HEK293 (cell line): Measurements from ENCODE around the gene MSRB1.

ENCODE experiments used
- CTCF ChIA-PET: fragments of 350-600 bp; formaldehyde crosslinking; extraction: SDS; loops from one replicate; lab custom pipeline; 2021; ENCODE audit warnings: antibody characterized with exemption; lab: Yijun Ruan, JAX
- POLR2A ChIA-PET: fragments of 300-600 bp; formaldehyde crosslinking; extraction: SDS; loops from one replicate; lab custom pipeline; 2020; ENCODE audit warnings: antibody characterized with exemption, inconsistent platforms; lab: Yijun Ruan, JAX
- H3K27ac ChIP-seq: fragments of 200-500 bp; sonication (Bioruptor generic); 2 replicates; pipeline ENCODE4 v1.5.1; 2014; ENCODE audit warnings: low read depth, low read length, control low read depth, inconsistent platforms; ENCODE audit errors: extremely low read depth
- H3K36me3 ChIP-seq, 2 experiments: fragments of 200-500 bp in 1 of 2; sonication (Bioruptor generic) in 1 of 2; 1 replicate in 1 of 2; 2 replicates in 1 of 2; pipeline ENCODE4 v1.5.1; 2014 to 2017; ENCODE audit warnings: inconsistent platforms in 2 of 2, low read length in 2 of 2; ENCODE audit not compliant: control insufficient read depth in 2 of 2, insufficient read depth in 1 of 2
- H3K4me1 ChIP-seq: fragments of 200-500 bp; sonication (Bioruptor generic); 2 replicates; pipeline ENCODE4 v1.5.1; 2014; ENCODE audit warnings: mild to moderate bottlenecking, low read length, inconsistent platforms; ENCODE audit not compliant: control insufficient read depth, insufficient read depth
- H3K4me3 ChIP-seq: 2 replicates; pipeline ENCODE4 v1.5.1; 2011; ENCODE audit warnings: low read depth, mild to moderate bottlenecking, control low read depth, low read length, moderate library complexity
- H3K9me3 ChIP-seq: fragments of 200-500 bp; sonication (Bioruptor generic); 2 replicates; pipeline ENCODE4 v1.5.1; 2014; ENCODE audit warnings: low read depth, low read length, inconsistent platforms; ENCODE audit not compliant: control insufficient read depth, insufficient read depth
- HOXC10 ChIP-seq: sonication (generic); formaldehyde crosslinking; IDR thresholded peaks from 2 replicates; pipeline ENCODE4 v1.8.1; 2023; ENCODE audit warnings: mild to moderate bottlenecking, missing genetic modification reagents
- IKZF3 ChIP-seq: fragments of 450-650 bp; IDR thresholded peaks from 2 replicates; pipeline ENCODE4 v1.5.0; 2018; ENCODE audit warnings: missing biosample characterization, mild to moderate bottlenecking, missing genetic modification characterization, moderate library complexity
- KLF17 ChIP-seq: fragments of 450-650 bp; formaldehyde crosslinking; IDR thresholded peaks from 2 replicates; pipeline ENCODE4 v1.5.1; 2016; ENCODE audit warnings: missing biosample characterization, missing genetic modification characterization
- PBX3 ChIP-seq: sonication (generic); formaldehyde crosslinking; IDR thresholded peaks from 2 replicates; pipeline ENCODE4 v1.8.1; 2022; ENCODE audit warnings: mild to moderate bottlenecking, moderate library complexity, missing genetic modification reagents
- PRDM10 ChIP-seq: fragments of 450-650 bp; formaldehyde crosslinking; IDR thresholded peaks from 2 replicates; pipeline ENCODE4 v1.5.1; 2016; ENCODE audit warnings: missing biosample characterization, missing genetic modification characterization
- TRIM28 ChIP-seq: IDR thresholded peaks from 2 replicates; pipeline ENCODE4 v1.6.1; 2011; ENCODE audit warnings: low read length, control low read depth, borderline replicate concordance
- WT1 ChIP-seq: fragments of 450-650 bp; formaldehyde crosslinking; IDR thresholded peaks from 2 replicates; pipeline ENCODE4 v1.5.1; 2016; ENCODE audit warnings: missing biosample characterization, missing genetic modification characterization
- ZBTB17 ChIP-seq: fragments of 450-650 bp; formaldehyde crosslinking; IDR thresholded peaks from 2 replicates; pipeline ENCODE4 v1.5.1; 2016; ENCODE audit warnings: missing biosample characterization, missing genetic modification characterization
- ZIC2 ChIP-seq: fragments of 450-650 bp; formaldehyde crosslinking; IDR thresholded peaks from 2 replicates; pipeline ENCODE4 v1.5.1; 2016; ENCODE audit warnings: missing biosample characterization, missing genetic modification characterization
- ZNF10 ChIP-seq: fragments of 450-650 bp; formaldehyde crosslinking; IDR thresholded peaks from 2 replicates; pipeline ENCODE4 v1.5.1; 2017; ENCODE audit warnings: missing biosample characterization, missing genetic modification characterization
- ZNF146 ChIP-seq: fragments of 450-650 bp; formaldehyde crosslinking; IDR thresholded peaks from 2 replicates; pipeline ENCODE4 v1.5.1; 2016; ENCODE audit warnings: missing biosample characterization, missing genetic modification characterization
- ZNF19 ChIP-seq: fragments of 450-650 bp; formaldehyde crosslinking; IDR thresholded peaks from 2 replicates; pipeline ENCODE4; 2016; ENCODE audit warnings: missing biosample characterization, missing genetic modification characterization, low read depth
- ZNF398 ChIP-seq: fragments of 450-650 bp; formaldehyde crosslinking; IDR thresholded peaks from 2 replicates; pipeline ENCODE4 v1.5.1; 2017; ENCODE audit warnings: missing biosample characterization, missing genetic modification characterization
- ZNF600 ChIP-seq: fragments of 450-650 bp; formaldehyde crosslinking; IDR thresholded peaks from 2 replicates; pipeline ENCODE4 v1.5.1; 2016; ENCODE audit warnings: missing biosample characterization, missing genetic modification characterization
- ZNF624 ChIP-seq: fragments of 450-650 bp; formaldehyde crosslinking; IDR thresholded peaks from 2 replicates; pipeline ENCODE4 v1.5.1; 2017; ENCODE audit warnings: missing biosample characterization, missing genetic modification characterization
- ZNF660 ChIP-seq: fragments of 450-650 bp; IDR thresholded peaks from 2 replicates; pipeline ENCODE4 v1.5.1; 2018; ENCODE audit warnings: missing biosample characterization, mild to moderate bottlenecking, missing genetic modification characterization
- ZNF707 ChIP-seq: fragments of 450-650 bp; formaldehyde crosslinking; IDR thresholded peaks from 2 replicates; pipeline ENCODE4 v1.5.1; 2016; ENCODE audit warnings: missing biosample characterization, missing genetic modification characterization
- ZNF776 ChIP-seq: fragments of 450-650 bp; formaldehyde crosslinking; IDR thresholded peaks from 2 replicates; pipeline ENCODE4 v1.5.0; 2017; ENCODE audit warnings: missing biosample characterization, missing genetic modification characterization, borderline replicate concordance
- TF ChIP-seq, protein P1 (sequence below): fragments of 450-650 bp; formaldehyde crosslinking; optimal IDR thresholded peaks from 2 replicates; pipeline ENCODE3; 2016; ENCODE audit warnings: missing biosample characterization, mild to moderate bottlenecking, missing genetic modification characterization

Gene MSRB1

DNA sequence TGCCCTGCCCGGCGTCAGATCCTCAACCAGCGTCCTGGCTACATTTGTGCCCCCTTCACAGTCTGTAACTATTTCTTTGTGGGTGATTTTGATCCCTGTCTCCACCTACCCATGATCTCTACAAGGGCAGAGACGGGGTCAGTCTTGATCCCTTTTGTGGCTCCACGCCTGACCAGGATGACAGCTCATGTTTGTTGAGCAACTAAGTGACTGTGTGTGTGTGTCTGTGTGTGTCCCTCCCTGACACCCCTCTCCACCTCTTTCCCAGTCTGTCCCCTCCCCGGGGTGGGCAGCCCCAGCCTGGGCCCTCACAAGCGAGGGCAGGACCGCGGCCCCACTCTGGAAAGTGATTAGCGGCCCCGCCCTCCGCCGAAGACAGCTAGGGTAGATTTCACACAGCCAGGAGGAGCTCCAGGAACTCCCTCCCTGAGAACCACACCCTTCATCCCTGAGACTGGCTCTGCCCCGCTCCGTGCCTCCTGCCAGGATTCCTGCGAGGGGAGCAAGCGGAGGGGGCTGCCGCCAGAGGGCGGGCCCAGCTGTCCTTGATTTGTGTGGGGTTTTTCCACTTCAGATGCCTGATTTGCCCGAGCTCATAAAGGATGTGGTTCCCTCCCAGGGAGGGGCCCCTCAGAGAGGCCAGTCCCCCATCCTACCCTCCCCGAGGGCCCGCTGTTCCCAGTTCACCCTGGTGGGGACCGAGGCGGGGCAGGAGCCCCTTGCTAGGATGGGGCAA lies 19.5 kb downstream of the MSRB1 start (continued):
- peak; percentile 89 for TF ChIP-seq ZBTB17 (tag by site-specific recombination)
- peak; percentile 73 for TF ChIP-seq ZNF660 (tag by site-specific recombination)
- TF ChIP-seq IKZF3 (tag by site-specific recombination), result peak; percentile 73
- TF ChIP-seq KLF17 (tag by site-specific recombination), result 0 out of 2 replicates have a peak, but pooled peaks have one; percentile 47
- no peak for TF ChIP-seq ZNF776 (tag by site-specific recombination)
- TF ChIP-seq, protein P1, sequence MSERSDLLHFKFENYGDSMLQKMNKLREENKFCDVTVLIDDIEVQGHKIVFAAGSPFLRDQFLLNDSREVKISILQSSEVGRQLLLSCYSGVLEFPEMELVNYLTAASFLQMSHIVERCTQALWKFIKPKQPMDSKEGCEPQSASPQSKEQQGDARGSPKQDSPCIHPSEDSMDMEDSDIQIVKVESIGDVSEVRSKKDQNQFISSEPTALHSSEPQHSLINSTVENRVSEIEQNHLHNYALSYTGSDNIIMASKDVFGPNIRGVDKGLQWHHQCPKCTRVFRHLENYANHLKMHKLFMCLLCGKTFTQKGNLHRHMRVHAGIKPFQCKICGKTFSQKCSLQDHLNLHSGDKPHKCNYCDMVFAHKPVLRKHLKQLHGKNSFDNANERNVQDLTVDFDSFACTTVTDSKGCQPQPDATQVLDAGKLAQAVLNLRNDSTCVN (tag by site-specific recombination), result peak; percentile 12
- peak; percentile 43; the same call in 1 of the 2 replicates for TF ChIP-seq WT1 (tag by site-specific recombination)
- peak; percentile 48; the same call in 1 of the 2 replicates for TF ChIP-seq ZNF600 (tag by site-specific recombination)
- no peak for TF ChIP-seq ZNF19 (tag by site-specific recombination)
- TF ChIP-seq HOXC10, result no peak
- peak; percentile 82 for TF ChIP-seq PRDM10 (tag by site-specific recombination)
- TF ChIP-seq ZNF624 (tag by site-specific recombination), result no peak
- TF ChIP-seq PBX3, result 0 out of 2 replicates have a peak, but pooled peaks have one; percentile 25
- TF ChIP-seq ZNF398, result peak; percentile 91
- 0 out of 2 replicates have a peak, but pooled peaks have one; percentile 16 for TF ChIP-seq TRIM28
- TF ChIP-seq ZIC2, result peak; percentile 84
- no peak for TF ChIP-seq ZNF10 (tag by site-specific recombination)

- Histone ChIP-seq H3K4me3 (no peak overlapping the region), H3K36me3 (no peaks in the 10 kb centered on the region), H3K9me3 (no peaks in the 10 kb centered on the region), H3K4me1 (no peaks in the 10 kb centered on the region; the same call in 1 of the 2 replicates), H3K27ac (no peak overlapping the region)
- CTCF ChIA-PET, result interaction anchor here (0.7 to 1.7 kb wide), 3 partner anchors 14 to 221 kb away, joined by 3 to 6 read pairs (median 4); no protein-coding TSS in a partner anchor
- TF ChIP-seq TRIM28 (0 out of 2 replicates have a peak, but pooled peaks have one; percentile 0), ZNF707 (tag by site-specific recombination) (no peak), ZNF146 (tag by site-specific recombination) (peak; percentile 92)
- POLR2A ChIA-PET, result interaction anchor here (0.6 kb wide), 1 partner anchor 100 kb away, joined by 3 read pairs; no protein-coding TSS in a partner anchor
Observed at GRCh38 chr16:1922357-1922756, 20.6 kb downstream of the MSRB1 start.
